Hepatic stellate cell (primary cell): ENCODE results near the gene PLPP1.
A peak's percentile ranks its signal among the peaks of the same experiment; 100 is the strongest.
"Not testable (repeated sequence)": the region's sequence is repeated elsewhere in the genome, so short reads cannot be mapped to it uniquely, and the experiment has no call there.

Source experiments
- DNase-seq: peaks from one replicate; pipeline ENCODE4 v3.0.0; 2011; ENCODE audit warnings: low spot score

PLPP1 gene

DNA sequence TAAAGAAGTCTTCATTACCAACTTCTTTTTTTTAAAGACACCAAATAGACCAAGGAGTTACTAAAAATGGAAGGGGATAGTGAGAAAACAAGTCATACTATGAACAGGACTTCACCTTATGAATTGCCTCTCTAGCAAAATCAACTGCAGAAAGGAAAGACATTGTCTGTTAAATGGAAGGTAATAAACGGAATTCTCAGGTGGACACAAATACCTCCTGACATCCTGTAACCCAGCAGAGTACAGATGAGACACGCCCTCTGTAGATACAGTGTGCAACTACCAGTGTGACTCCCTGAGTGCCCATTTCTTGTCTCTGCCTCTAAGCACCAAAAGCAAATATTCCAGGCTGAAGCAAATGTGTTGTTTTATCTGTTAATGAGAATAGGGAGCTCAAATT lies 12.2 kb upstream of the PLPP1 start:
- no peak for DNase-seq

DNA sequence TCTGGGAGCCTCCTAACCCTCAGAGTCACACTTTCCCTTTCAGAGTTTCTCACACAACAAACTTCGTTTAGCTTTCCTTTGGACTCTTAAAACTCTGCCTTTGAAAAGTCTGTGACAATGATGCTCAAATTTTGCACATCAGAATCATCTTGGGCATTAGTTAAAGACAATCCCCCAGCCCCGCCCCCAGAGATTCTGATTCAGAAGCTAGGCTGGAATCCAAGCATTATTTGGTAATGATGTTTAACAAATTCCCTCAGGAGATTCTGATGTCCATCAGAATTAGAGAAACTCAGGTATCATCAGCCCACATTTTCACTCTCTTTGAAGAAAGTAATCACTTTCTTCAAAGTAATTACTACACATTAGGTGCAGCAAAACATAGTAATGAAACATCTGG lies 9.6 kb upstream of the PLPP1 start:
- DNase-seq: no peak

- DNase-seq: no peak
Measured at GRCh38 chr5:55541056-55541635, 6.4 kb upstream of the PLPP1 start.

DNA sequence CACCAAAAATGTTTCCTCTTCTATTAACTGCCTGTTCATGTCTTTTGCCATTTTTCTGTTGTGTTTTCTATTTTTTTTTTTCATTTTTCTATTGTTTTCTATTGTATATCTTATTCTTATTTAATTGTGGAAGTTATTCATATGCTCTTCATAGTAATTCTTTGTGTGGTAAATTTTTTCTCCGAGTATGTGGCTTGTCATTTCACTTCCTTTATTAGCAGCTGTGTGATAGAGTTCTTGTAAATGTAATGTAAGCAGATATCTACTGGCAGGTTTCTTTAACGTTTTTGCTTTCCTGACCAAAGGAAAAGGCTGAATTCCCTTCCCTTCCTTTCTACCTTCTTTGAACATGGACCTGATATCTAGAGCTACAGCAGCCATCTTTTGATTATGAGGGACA lies 5.8 kb upstream of the PLPP1 start:
- DNase-seq: no peak

DNA sequence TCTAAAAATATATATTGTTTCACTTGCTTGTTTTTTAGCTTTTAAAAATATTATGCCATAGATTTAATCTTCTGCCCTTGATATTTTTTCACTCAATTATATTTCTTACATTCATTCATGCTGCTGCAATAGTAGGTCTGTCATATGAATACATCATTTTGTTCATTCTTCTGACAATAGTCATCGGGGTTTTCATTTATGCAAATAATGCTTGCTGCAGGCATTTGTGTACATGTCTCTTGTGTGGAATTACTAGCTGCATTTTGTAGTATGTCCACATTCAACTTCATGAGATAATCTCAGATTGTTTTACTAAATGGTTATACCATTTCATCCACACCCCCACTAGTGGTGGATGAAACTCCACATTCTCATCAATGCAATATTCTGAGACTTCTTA lies 5.3 kb upstream of the PLPP1 start:
- peak; percentile 44 for DNase-seq

DNA sequence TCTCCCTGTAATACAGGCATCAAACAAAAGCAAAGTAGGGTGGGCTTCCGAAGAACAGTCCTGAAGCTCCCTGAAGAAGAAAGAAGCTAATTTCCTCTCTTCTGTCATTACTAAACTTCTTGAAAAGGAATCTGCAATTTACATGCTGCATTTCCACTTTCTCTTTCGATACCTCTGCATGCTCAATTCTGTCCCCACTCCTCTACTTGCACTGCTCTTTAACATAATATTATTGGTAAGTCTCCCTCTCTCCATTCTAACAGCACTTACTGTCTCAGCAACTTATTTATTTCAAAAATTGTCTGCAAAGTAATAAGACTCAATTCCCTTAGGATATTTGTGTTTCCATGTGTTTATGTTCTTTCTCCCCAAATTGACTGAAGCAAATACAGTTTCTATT lies 3.9 kb upstream of the PLPP1 start:
- DNase-seq: no peak

- not testable (repeated sequence) for DNase-seq
Measured at GRCh38 chr5:55537315-55537714, 2.6 kb upstream of the PLPP1 start.

GRCh38 chr5:55535199-55535905 lies 588 bp upstream of the PLPP1 start:
- no peak for DNase-seq

- DNase-seq: peak; percentile 59
Measured at GRCh38 chr5:55533521-55534435, 986 bp downstream of the PLPP1 start.

GRCh38 chr5:55530669-55531068 lies 4.1 kb downstream of the PLPP1 start:
- no peak for DNase-seq

DNA sequence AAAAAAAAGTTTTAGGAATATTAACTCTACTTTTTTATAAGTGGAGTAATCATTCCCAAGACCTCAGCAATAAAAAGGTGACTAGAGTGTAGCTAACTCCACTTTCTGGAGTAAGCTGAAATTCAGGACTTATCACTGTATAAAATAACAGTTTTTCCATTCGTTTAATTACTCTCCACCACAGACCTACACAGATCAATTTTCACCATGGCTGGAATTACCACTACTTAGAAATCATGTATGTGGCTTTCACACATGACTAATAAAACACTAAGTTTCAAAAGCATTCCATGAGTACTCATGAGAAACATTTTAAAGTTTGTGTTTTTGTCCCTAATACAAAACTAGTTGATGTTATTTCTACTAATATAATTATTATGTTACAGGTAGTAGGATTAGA lies 9.9 kb downstream of the PLPP1 start:
- DNase-seq: no peak

GRCh38 chr5:55523293-55523692 lies 11.5 kb downstream of the PLPP1 start:
- no peak for DNase-seq

GRCh38 chr5:55521881-55522280 lies 12.9 kb downstream of the PLPP1 start:
- no peak for DNase-seq

- no peak for DNase-seq
Measured at GRCh38 chr5:55520117-55520839, 14.5 kb downstream of the PLPP1 start.

GRCh38 chr5:55518831-55519390 lies 15.9 kb downstream of the PLPP1 start:
- DNase-seq: no peak

- DNase-seq: no peak
Measured at GRCh38 chr5:55517804-55518203, 17.0 kb downstream of the PLPP1 start.

- no peak for DNase-seq
Measured at GRCh38 chr5:55511010-55511409, 23.8 kb downstream of the PLPP1 start.

GRCh38 chr5:55510523-55510880 lies 24.3 kb downstream of the PLPP1 start:
- no peak for DNase-seq

DNA sequence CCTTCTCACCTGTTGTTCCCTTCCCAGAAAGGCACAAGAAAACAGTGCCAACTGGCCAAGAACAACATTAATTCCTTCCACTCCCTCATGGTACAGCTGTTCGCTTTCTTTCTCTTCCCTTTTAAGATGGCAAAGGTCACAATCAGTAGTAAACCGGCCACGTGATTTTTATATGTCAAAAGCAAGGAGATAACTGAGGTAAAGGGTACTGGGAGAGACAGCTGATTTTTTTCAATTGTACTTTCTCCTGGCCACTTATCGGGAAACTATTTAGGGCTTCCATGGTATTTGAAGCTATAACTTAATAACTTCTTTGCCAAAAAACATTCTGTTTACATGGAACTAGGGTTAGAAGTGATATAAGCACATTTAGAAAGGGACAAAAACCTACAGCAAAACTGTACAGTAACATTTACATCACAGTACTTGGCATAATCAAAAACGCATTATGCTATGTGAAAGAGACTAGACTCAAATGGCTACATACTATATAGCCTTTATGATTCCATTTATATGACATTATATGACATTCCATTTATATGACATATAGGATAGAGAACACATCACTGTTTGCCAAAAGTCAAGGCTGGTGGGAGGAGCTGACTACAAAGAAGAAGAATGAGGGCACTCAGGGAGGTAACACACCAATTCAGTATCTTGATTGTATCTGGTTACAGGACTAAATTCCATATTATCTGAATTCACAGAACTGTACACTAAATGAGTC lies 24.8 kb downstream of the PLPP1 start:
- no peak for DNase-seq

DNA sequence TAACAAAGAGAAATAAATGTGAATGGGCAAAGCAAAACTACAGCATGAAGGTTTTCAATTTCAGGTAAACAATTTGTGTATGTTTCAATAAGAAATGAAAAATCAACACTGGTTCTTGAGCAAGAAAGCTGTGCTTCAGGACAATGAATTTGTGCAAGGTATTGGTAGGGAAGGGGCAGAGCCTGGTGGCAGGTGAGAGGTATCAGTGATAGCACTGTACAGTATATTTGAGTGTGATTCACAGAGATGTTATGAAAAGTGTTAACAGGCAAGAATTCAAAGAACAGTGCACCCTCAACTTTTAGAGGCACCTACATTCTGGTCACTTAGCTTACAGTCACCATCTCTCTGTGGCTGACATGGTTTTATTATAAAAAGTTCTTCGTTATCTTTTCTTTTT lies 25.7 kb downstream of the PLPP1 start:
- DNase-seq: no peak

DNA sequence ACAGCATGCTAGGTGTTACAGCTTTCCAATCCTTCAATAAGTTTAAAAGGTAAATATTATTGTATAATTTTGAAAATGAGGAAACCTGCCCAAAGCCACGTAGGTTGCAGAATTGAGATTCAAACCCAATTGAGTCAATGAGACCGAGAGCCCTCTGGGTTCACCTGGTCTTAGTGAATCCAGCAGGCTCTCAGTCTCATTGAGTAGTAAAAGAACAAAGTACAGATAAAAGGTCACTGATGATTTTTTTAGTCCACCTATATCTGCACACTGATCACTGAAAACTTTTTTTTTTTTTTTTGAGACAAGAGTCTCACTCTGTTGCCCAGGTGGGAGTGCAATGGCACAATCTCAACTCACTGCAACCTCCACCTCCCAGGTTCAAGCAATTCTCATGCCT lies 27.2 kb downstream of the PLPP1 start:
- DNase-seq: no peak
